H9 (cell line): ENCODE data around the gene BRS3. TPM values are rescaled to one million over a fixed set of nuclear protein-coding genes. Genes with fewer than 3 reads are reported as not detected.

ENCODE experiments used
- DNase-seq: peaks from one replicate; pipeline ENCODE4 v3.0.0-alpha.2; 2017
- H2AFZ ChIP-seq: one replicate; pipeline ENCODE4 v1.6.1; 2013; ENCODE audit warnings: mild to moderate bottlenecking, low read length, control low read depth, moderate library complexity
- H2AK5ac ChIP-seq: 2 replicates; pipeline ENCODE4 v1.6.1; 2013; ENCODE audit warnings: low read length, control low read depth, mixed read lengths; ENCODE audit not compliant: insufficient read length
- H2BK120ac ChIP-seq: one replicate; pipeline ENCODE4 v1.6.1; 2013; ENCODE audit warnings: low read depth, mild to moderate bottlenecking, low read length, control low read depth, inconsistent platforms; ENCODE audit not compliant: poor library complexity, severe bottlenecking
- H2BK12ac ChIP-seq: 2 replicates; pipeline ENCODE4 v1.6.1; 2013; ENCODE audit warnings: low read length, control low read depth, mixed read lengths, low read depth; ENCODE audit not compliant: insufficient read length
- H2BK15ac ChIP-seq: 2 replicates; pipeline ENCODE4 v1.6.1; 2013; ENCODE audit warnings: low read depth, low read length, control low read depth
- H2BK20ac ChIP-seq: one replicate; pipeline ENCODE4 v1.6.1; 2013; ENCODE audit warnings: low read depth, mild to moderate bottlenecking, low read length, control low read depth, inconsistent platforms; ENCODE audit not compliant: poor library complexity, severe bottlenecking
- H2BK5ac ChIP-seq: 2 replicates; pipeline ENCODE4 v1.6.1; 2013; ENCODE audit warnings: low read length, control low read depth, mixed read lengths; ENCODE audit not compliant: insufficient read length
- H3K14ac ChIP-seq: 2 replicates; pipeline ENCODE4 v1.6.1; 2013; ENCODE audit warnings: low read length, control low read depth; ENCODE audit not compliant: insufficient read depth
- H3K18ac ChIP-seq: 2 replicates; pipeline ENCODE4 v1.6.1; 2013; ENCODE audit warnings: low read depth, mild to moderate bottlenecking, mixed read lengths, low read length, control low read depth; ENCODE audit not compliant: insufficient read length
- H3K23ac ChIP-seq: 2 replicates; pipeline ENCODE4 v1.6.1; 2013; ENCODE audit warnings: low read length, control low read depth, mixed read lengths, low read depth; ENCODE audit not compliant: insufficient read length
- H3K23me2 ChIP-seq: 2 replicates; pipeline ENCODE4 v1.6.1; 2013; ENCODE audit warnings: low read depth, mild to moderate bottlenecking, mixed read lengths, low read length, control low read depth; ENCODE audit not compliant: insufficient read length, poor library complexity, severe bottlenecking
- H3K27ac ChIP-seq: 2 replicates; pipeline ENCODE4 v1.5.1; 2013; ENCODE audit warnings: low read length, control low read depth, mixed read lengths, low read depth; ENCODE audit not compliant: insufficient read length
- H3K27me3 ChIP-seq: 2 replicates; pipeline ENCODE4 v1.6.1; 2013; ENCODE audit warnings: low read length, control low read depth, inconsistent platforms; ENCODE audit not compliant: insufficient read depth
- H3K4ac ChIP-seq: 2 replicates; pipeline ENCODE4 v1.6.1; 2013; ENCODE audit warnings: low read depth, mild to moderate bottlenecking, control low read depth, inconsistent platforms, low read length, moderate library complexity
- H3K4me1 ChIP-seq: 2 replicates; pipeline ENCODE4 v1.6.1; 2013; ENCODE audit warnings: low read length, control low read depth, inconsistent platforms; ENCODE audit not compliant: insufficient read depth
- H3K4me2 ChIP-seq: 2 replicates; pipeline ENCODE4 v1.6.1; 2013; ENCODE audit warnings: low read length, control low read depth, mixed read lengths; ENCODE audit not compliant: insufficient read length, insufficient read depth
- H3K56ac ChIP-seq: 2 replicates; pipeline ENCODE4 v1.6.1; 2013; ENCODE audit warnings: low read depth, mild to moderate bottlenecking, mixed read lengths, low read length, control low read depth; ENCODE audit not compliant: insufficient read length
- H3K79me1 ChIP-seq: 2 replicates; pipeline ENCODE4 v1.6.1; 2013; ENCODE audit warnings: low read depth, mild to moderate bottlenecking, moderate library complexity, low read length, control low read depth, inconsistent platforms; ENCODE audit not compliant: insufficient read depth, poor library complexity, severe bottlenecking
- H3K79me2 ChIP-seq: 2 replicates; pipeline ENCODE4 v1.6.1; 2013; ENCODE audit warnings: low read length, control low read depth, inconsistent platforms; ENCODE audit not compliant: insufficient read depth
- H3K9ac ChIP-seq: 2 replicates; pipeline ENCODE4 v1.6.1; 2013; ENCODE audit warnings: low read length, control low read depth, mixed read lengths; ENCODE audit not compliant: insufficient read length; ENCODE audit errors: extremely low read depth
- H3K9me3 ChIP-seq: one replicate; pipeline ENCODE4 v1.6.1; 2013; ENCODE audit warnings: low read depth, low read length, inconsistent platforms; ENCODE audit not compliant: control insufficient read depth
- H3T11ph ChIP-seq: one replicate; pipeline ENCODE4 v1.6.1; 2013; ENCODE audit warnings: mild to moderate bottlenecking, low read length, control low read depth, inconsistent platforms
- H4K20me1 ChIP-seq: one replicate; pipeline ENCODE4 v1.6.1; 2013; ENCODE audit not compliant: control insufficient read depth, insufficient read length, insufficient read depth
- H4K5ac ChIP-seq: 2 replicates; pipeline ENCODE4 v1.6.1; 2013; ENCODE audit warnings: low read depth, mild to moderate bottlenecking, mixed read lengths, low read length, control low read depth; ENCODE audit not compliant: insufficient read length
- H4K8ac ChIP-seq: replicated peaks from 2 replicates; pipeline ENCODE4 v1.6.1; 2013; ENCODE audit warnings: low read length, control low read depth, mixed read lengths, low read depth; ENCODE audit not compliant: insufficient read length
- H4K91ac ChIP-seq: 2 replicates; pipeline ENCODE4 v1.6.1; 2013; ENCODE audit warnings: low read depth, mild to moderate bottlenecking, moderate library complexity, mixed read lengths, low read length, control low read depth; ENCODE audit not compliant: insufficient read length
- H3K27ac Mint-ChIP-seq, 3 experiments: 2 replicates in 2 of 3; 3 replicates in 1 of 3; pipeline ENCODE4 v1.8.0; 2020 to 2021; ENCODE audit warnings: mixed read lengths in 3 of 3, mild to moderate bottlenecking in 1 of 3, moderate library complexity in 1 of 3
- H3K27me3 Mint-ChIP-seq: 2 replicates; pipeline ENCODE4 v1.8.0; 2021; ENCODE audit warnings: low read depth, mild to moderate bottlenecking, moderate library complexity, mixed read lengths
- H3K36me3 Mint-ChIP-seq, 3 experiments: 2 replicates in 2 of 3; 3 replicates in 1 of 3; pipeline ENCODE4 v1.8.0; 2020 to 2021; ENCODE audit warnings: low read depth in 3 of 3, mixed read lengths in 3 of 3; ENCODE audit not compliant: insufficient read depth in 1 of 3
- H3K4me1 Mint-ChIP-seq, 2 experiments: 2 replicates each; pipeline ENCODE4 v1.8.0; 2020; ENCODE audit warnings: mixed read lengths in 2 of 2
- H3K4me3 Mint-ChIP-seq, 2 experiments: 2 replicates in 1 of 2; 3 replicates in 1 of 2; pipeline ENCODE4 v1.8.0; 2020 to 2021; ENCODE audit warnings: mild to moderate bottlenecking in 2 of 2, mixed read lengths in 2 of 2, moderate library complexity in 1 of 2
- H3K9me3 Mint-ChIP-seq, 2 experiments: 2 replicates in 1 of 2; 3 replicates in 1 of 2; pipeline ENCODE4 v1.8.0; 2020; ENCODE audit warnings: mild to moderate bottlenecking in 2 of 2, mixed read lengths in 2 of 2, moderate library complexity in 1 of 2
- CTCF ChIP-seq: fragments of 200-600 bp; sonication (generic); conservative IDR thresholded peaks from 3 replicates; pipeline ENCODE4 v1.8.0; 2021; ENCODE audit warnings: antibody characterized with exemption, mild to moderate bottlenecking
- WGBS: extraction: QIAGEN DNeasy Blood & Tissue Kit; methylation state at CpG from one replicate; pipeline ENCODE4 v1.1.7; 2013; ENCODE audit warnings: missing lambda C conversion rate, low lambda C conversion rate, mixed read lengths; ENCODE audit not compliant: insufficient read length; ENCODE audit errors: extremely low coverage; 5-methylcytosine and 5-hydroxymethylcytosine counted together
- total RNA-seq: library from RNA; stranded (reverse); gene quantifications from 2 replicates; pipeline ENCODE4 v1.2.1, GENCODE V29; 2021

BRS3 gene
- total RNA-seq, 1 experiment from 2014 or later: not detected

- Histone ChIP-seq H3K27ac (no peak overlapping the region), H3K9ac (no peak overlapping the region), H3K9me3 (peaks cover 53% of the 10 kb centered on the region), H2BK120ac (no peak overlapping the region), H2BK15ac (no peak overlapping the region), H2BK5ac (no peak overlapping the region), H3K27me3 (no peaks in the 10 kb centered on the region), H3K4ac (no peak overlapping the region), H2BK12ac (no peak overlapping the region), H3K56ac (no peak overlapping the region), H2AK5ac (no peak overlapping the region), H2AFZ (no peak overlapping the region), H3K18ac (no peak overlapping the region), H2BK20ac (no peak overlapping the region), H4K91ac (no peak overlapping the region), H3K79me2 (no peaks in the 10 kb centered on the region), H3T11ph (no peak overlapping the region), H3K79me1 (no peaks in the 10 kb centered on the region), H3K4me1 (no peaks in the 10 kb centered on the region), H3K23me2 (no peaks in the 10 kb centered on the region), H3K4me2 (no peak overlapping the region), H3K14ac (no peak overlapping the region), H4K20me1 (no peaks in the 10 kb centered on the region), H4K5ac (no peak overlapping the region), H3K23ac (no peak overlapping the region), H4K8ac (no peak overlapping the region)
- Mint-ChIP-seq H3K4me1 (no peaks in the 10 kb centered on the region), H3K9me3 (peaks cover 57 to 65% of the 10 kb centered on the region in 2 experiments), H3K27ac (no peak overlapping the region), H3K27me3 (peaks cover 4% of the 10 kb centered on the region), H3K36me3 (peaks cover 0 to 5% (median 3%) of the 10 kb centered on the region in 3 experiments; a peak in 3 of 7 replicates), H3K4me3 (no peak overlapping the region)
- DNase-seq: no peak
- TF ChIP-seq CTCF: no peak
- no CpG with 5 or more reads among the region's 4 CpGs for WGBS
These were observed 14.1 kb upstream of the BRS3 start for GRCh38 chrX:136473663-136474062.
